ENCODE results near the gene SLC35G3.
"Not testable (repeated sequence)": the region's sequence is repeated elsewhere in the genome, so short reads cannot be mapped to it uniquely, and the experiment has no call there.

The SLC35G3 gene

GRCh38 chr17:35162755-35163154 is 31.4 kb downstream of the SLC35G3 start:
- DNase-seq: no peak

DNA sequence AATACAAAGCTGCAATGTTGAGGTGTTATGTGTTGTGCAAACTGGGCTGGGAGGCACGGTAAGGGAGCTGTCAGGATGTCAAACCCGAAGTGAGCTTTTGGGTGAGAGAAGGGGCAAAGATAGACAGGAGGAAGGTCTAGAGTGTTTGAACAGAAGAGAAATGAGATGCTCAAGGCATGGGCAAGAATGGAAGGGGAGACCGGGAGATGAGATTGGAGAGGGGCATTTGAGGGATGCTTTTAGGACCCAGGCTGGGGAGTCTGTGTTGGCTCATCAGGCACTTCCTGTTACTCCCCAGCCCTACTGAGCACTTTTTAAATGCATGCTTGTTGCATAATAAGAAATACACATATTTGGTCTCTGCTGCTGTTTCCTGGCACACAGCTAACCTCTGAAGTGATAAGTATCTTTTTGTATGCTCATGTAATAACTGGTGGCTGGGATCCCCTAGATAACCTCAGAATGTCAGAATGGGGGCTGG is 32.9 kb downstream of the SLC35G3 start:
- no peak for DNase-seq

GRCh38 chr17:35160354-35161201 is 33.6 kb downstream of the SLC35G3 start:
- DNase-seq: peak; percentile 26

- no peak for DNase-seq
These were observed 34.3 kb downstream of the SLC35G3 start for GRCh38 chr17:35159940-35160339.

GRCh38 chr17:35155246-35155645 is 38.9 kb downstream of the SLC35G3 start:
- DNase-seq: no peak

DNA sequence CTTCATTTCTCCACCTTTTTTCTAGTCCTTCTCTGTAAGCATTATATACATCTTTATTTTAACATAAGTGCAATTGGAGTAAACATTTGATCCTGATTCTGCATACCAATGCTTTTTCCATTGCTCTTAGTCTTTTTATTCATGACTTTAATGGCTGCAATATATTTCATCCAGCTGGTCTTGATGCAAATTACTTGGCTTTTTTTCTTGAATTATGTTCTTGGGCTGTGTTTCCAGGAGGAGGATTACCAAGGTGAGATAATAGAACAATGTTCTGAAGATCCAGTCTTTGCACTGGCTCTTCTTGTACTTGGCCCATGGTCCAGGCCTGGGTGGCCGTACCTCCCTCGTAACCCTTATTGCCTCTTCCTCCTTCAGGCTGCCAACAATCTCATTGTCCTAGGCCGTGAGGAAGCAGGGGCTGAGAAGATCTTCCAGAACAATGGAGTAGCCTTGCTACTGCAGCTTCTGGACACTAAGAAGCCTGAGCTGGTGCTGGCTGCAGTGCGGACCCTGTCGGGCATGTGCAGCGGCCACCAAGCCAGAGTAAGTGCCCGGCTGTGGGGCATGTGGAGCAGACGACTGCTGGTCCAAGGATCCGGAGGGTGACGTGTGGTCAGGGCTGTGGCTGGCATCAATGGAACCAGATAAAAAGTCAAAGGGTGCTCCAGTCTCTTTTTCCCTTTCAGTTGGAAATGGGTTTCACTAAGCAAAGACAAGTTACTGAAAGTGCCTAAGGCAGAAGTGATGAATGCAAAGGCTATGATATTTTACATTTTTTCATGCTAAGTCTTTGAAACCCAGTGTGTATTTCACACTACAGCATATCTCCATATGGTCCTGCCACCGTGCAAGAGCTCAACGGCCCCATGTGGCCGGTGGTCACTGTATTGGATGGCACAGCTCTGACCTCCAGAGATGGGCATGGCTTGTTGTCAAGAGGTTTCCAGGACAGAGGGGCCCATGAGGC is 39.7 kb downstream of the SLC35G3 start:
- DNase-seq: no peak

- no peak for DNase-seq
These were observed 41.6 kb downstream of the SLC35G3 start for GRCh38 chr17:35152421-35153140.

- DNase-seq: not testable (repeated sequence)
These were observed 43.1 kb downstream of the SLC35G3 start for GRCh38 chr17:35151080-35151479.

- no peak for DNase-seq
These were observed 44.3 kb downstream of the SLC35G3 start for GRCh38 chr17:35149941-35150340.

- no peak for DNase-seq
These were observed 46.0 kb downstream of the SLC35G3 start for GRCh38 chr17:35148144-35148543.

GRCh38 chr17:35147375-35147905 is 46.8 kb downstream of the SLC35G3 start, which contains the start of gene UNC45B:
TSS of gene UNC45B (plus strand) at chr17:35147817. CDS start at chr17:35148264, 447 bp downstream.
- DNase-seq: no peak

DNA sequence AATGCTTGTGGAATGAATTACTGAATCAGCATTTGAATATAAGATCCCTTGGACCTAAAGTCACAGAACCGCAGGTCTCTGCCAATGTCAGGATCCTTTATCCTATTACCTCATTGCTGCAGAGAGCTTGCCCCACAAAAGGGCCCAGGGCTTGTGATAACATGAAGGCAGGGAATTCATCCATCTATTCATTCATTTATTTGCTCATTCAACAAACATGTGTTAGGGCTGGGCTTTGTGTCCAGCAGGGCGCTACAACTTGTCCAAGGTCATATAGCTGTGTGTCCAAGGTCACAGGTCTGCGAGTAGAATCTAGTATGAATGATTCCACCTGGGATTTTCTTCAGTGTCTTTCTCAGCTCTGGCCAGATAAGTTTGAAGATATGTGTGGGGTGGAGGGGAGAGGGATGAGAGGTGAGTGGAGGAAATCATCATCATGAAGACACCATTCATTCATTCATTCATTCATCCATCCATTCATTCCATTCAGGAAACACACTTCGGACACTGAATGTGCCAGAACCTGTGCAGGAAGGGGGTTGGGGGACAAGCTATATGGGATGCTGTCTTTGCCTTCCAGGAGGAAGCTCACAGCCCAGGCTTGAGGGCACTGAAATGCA is 47.9 kb downstream of the SLC35G3 start:
- no peak for DNase-seq

GRCh38 chr17:35144840-35145239 is 49.4 kb downstream of the SLC35G3 start:
- DNase-seq: no peak

All from activated T-cell treated with anti-CD3 and anti-CD28 coated beads for 4 hours (primary cell).